ENCODE measurements around the gene DNAJB6. TPM values are rescaled to one million over a fixed set of nuclear protein-coding genes. Genes with fewer than 3 reads are reported as not detected.

DNAJB6 gene
- total and polyA plus RNA-seq, 2 donors (not counting 3 experiments of a cell fraction or from before 2014, with no cell fraction given), result 69.6 to 135 TPM

DNA sequence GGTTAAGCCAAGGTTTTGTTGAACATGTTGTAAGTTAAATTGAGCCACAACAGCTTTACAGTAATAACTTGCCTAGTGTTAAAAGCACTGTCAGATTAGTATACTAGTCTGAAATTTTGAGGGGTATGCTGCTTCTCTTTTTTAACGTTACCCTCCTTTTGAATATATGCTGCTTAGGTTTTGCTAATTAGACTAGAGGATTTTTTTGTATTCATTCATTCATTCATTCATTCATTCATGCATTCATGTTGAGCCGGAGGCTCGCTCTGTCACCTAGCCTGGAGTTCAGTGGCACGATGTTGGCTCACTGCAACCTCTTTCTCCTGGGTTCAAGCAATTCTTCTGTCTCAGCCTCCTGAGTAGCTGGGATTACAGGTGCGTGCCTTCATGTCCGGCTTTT is 24.7 kb downstream of the DNAJB6 start:
- H3K79me2 ChIP-seq (ENCODE audit: control insufficient read depth, insufficient read depth, low read length), result peaks cover 98% of the 10 kb centered on the region
- no peak for TF ChIP-seq JUN (IDR thresholded peaks at IDR 0.05; ENCODE audit: borderline replicate concordance, insufficient read depth, insufficient read length, low read depth)
- TF ChIP-seq POLR2AphosphoS5 (IDR thresholded peaks at IDR 0.05; ENCODE audit: insufficient read depth, low read depth, low read length), result no peak
- TF ChIP-seq MYC (IDR thresholded peaks at IDR 0.05; ENCODE audit: low read depth, low read length), result no peak
- TF ChIP-seq POLR2A (IDR thresholded peaks at IDR 0.05; ENCODE audit: low read depth, low read length), result no peak
- no peak for TF ChIP-seq EZH2 (IDR thresholded peaks at IDR 0.05; ENCODE audit: borderline replicate concordance, low read depth, low read length, severe bottlenecking)
- TF ChIP-seq MAX (IDR thresholded peaks at IDR 0.05; ENCODE audit: insufficient read depth, insufficient read length), result no peak
- TF ChIP-seq, protein P1, sequence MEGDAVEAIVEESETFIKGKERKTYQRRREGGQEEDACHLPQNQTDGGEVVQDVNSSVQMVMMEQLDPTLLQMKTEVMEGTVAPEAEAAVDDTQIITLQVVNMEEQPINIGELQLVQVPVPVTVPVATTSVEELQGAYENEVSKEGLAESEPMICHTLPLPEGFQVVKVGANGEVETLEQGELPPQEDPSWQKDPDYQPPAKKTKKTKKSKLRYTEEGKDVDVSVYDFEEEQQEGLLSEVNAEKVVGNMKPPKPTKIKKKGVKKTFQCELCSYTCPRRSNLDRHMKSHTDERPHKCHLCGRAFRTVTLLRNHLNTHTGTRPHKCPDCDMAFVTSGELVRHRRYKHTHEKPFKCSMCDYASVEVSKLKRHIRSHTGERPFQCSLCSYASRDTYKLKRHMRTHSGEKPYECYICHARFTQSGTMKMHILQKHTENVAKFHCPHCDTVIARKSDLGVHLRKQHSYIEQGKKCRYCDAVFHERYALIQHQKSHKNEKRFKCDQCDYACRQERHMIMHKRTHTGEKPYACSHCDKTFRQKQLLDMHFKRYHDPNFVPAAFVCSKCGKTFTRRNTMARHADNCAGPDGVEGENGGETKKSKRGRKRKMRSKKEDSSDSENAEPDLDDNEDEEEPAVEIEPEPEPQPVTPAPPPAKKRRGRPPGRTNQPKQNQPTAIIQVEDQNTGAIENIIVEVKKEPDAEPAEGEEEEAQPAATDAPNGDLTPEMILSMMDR (IDR thresholded peaks at IDR 0.05; ENCODE audit: extremely low read depth in 1 of 2, insufficient read depth in 1 of 2, low read depth in 1 of 2, low read length in 2 of 2), result no peak
- no peak for TF ChIP-seq GATA2 (IDR thresholded peaks at IDR 0.05; ENCODE audit: insufficient read depth, insufficient read length, low read depth, low read length)
- no peak for TF ChIP-seq FOS (IDR thresholded peaks at IDR 0.05; ENCODE audit: borderline replicate concordance, insufficient read depth, low read length)
- intact Hi-C loops (cut with micrococcal nuclease) (no loop called here), dilution Hi-C loops (cut with MboI; ENCODE audit: extremely low pct_ligation_motif_present, low sequenced_read_pairs) (no loop called here)
- no peaks in the 10 kb centered on the region for H3K9me1 ChIP-seq (replicated peaks; ENCODE audit: control insufficient read depth, extremely low read depth, insufficient read depth, low read length)
- no peak for DNase-seq (ENCODE audit: low read depth, low spot score)
- H4K20me1 ChIP-seq (replicated peaks; ENCODE audit: control insufficient read depth, extremely low read depth, insufficient read depth, low read length), result peaks cover 6% of the 10 kb centered on the region
- H3K4me1 ChIP-seq (ENCODE audit: control insufficient read depth, extremely low read depth, insufficient read depth, low read length), result peaks cover 7% of the 10 kb centered on the region
- H3K9ac ChIP-seq (replicated peaks; ENCODE audit: extremely low read depth, insufficient read depth, low read length), result no peak overlapping the region
- no peak overlapping the region for H3K27ac ChIP-seq (ENCODE audit: insufficient read depth, low read depth, low read length)
- ChIA-PET POLR2A (no interaction called here), CTCF (no interaction called here)
- no peaks in the 10 kb centered on the region for H3K27me3 ChIP-seq (ENCODE audit: control insufficient read depth in 2 of 2, insufficient read depth in 2 of 2, low read length in 2 of 2)
- no peaks in the 10 kb centered on the region for H3K9me3 ChIP-seq (replicated peaks; ENCODE audit: control insufficient read depth, insufficient read depth, low read length)
- H3K4me3 ChIP-seq (replicated peaks in 1 of 3; ENCODE audit: insufficient read depth in 1 of 3, low read depth in 1 of 3, low read length in 3 of 3), result no peak overlapping the region
- H2AFZ ChIP-seq (ENCODE audit: low read depth, low read length), result no peak overlapping the region
- H3K4me2 ChIP-seq (ENCODE audit: insufficient read depth, low read length), result no peak overlapping the region
- H3K36me3 ChIP-seq (ENCODE audit: control insufficient read depth in 2 of 2, extremely low read depth in 1 of 2, insufficient read depth in 2 of 2, low read length in 2 of 2), result peaks cover 12 to 21% of the 10 kb centered on the region in 2 experiments
- no peak for FAIRE-seq
- BruUV-seq (replicated peaks), result no TSS peak
